Thyroid gland (tissue), 4 donors: ENCODE measurements around the gene OR52E1.

ENCODE experiments used
- POLR2A ChIP-seq, 2 donors: fragments of 450-650 bp; IDR thresholded peaks; one replicate each; pipeline ENCODE4 v1.6.1; 2017; ENCODE audit warnings: antibody characterized with exemption in 2 of 2, mild to moderate bottlenecking in 2 of 2, moderate library complexity in 1 of 2
- TF ChIP-seq, protein P1 (sequence below), 6 experiments: fragments of 200-600 bp in 3 of 6; fragments of 450-650 bp in 3 of 6; sonication (generic) in 3 of 6; IDR thresholded peaks; one replicate each; pipeline ENCODE4 v1.5.1; 2016 to 2019; ENCODE audit warnings: antibody characterized with exemption in 6 of 6, mild to moderate bottlenecking in 2 of 6, inconsistent platforms in 1 of 6, moderate library complexity in 1 of 6

DNA sequence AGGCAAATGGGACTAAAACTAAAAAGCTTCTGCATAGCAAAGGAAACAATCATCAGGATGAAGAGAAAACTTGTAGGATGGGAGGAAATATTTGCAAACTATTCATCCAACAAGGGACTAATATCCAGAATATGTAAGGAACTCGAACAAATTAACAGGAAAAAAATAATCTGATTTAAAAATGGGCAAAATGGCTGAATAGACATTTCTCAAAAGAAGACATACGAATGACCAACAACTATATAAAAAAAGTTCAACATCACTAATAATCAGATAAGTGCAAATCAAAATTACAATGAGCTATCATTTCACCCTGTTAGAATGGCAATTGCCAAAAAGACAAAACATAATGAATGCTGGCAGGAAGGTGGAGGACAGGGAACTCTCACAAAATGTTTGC lies 12.0 kb downstream of the OR52E1 start:
- TF ChIP-seq, protein P1, sequence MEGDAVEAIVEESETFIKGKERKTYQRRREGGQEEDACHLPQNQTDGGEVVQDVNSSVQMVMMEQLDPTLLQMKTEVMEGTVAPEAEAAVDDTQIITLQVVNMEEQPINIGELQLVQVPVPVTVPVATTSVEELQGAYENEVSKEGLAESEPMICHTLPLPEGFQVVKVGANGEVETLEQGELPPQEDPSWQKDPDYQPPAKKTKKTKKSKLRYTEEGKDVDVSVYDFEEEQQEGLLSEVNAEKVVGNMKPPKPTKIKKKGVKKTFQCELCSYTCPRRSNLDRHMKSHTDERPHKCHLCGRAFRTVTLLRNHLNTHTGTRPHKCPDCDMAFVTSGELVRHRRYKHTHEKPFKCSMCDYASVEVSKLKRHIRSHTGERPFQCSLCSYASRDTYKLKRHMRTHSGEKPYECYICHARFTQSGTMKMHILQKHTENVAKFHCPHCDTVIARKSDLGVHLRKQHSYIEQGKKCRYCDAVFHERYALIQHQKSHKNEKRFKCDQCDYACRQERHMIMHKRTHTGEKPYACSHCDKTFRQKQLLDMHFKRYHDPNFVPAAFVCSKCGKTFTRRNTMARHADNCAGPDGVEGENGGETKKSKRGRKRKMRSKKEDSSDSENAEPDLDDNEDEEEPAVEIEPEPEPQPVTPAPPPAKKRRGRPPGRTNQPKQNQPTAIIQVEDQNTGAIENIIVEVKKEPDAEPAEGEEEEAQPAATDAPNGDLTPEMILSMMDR (IDR thresholded peaks at IDR 0.05), result no peak
- no peak for TF ChIP-seq POLR2A (IDR thresholded peaks at IDR 0.05)
